NCI-H146 (cell line): Measurements from ENCODE around the gene RNU2-63P.
"Not testable (repeated sequence)": the region's sequence is repeated elsewhere in the genome, so short reads cannot be mapped to it uniquely, and the experiment has no call there.

Source experiments
- DNase-seq: peaks from one replicate; lab custom pipeline; 2025; lab: John Stamatoyannopoulos, UW

Gene RNU2-63P

DNA sequence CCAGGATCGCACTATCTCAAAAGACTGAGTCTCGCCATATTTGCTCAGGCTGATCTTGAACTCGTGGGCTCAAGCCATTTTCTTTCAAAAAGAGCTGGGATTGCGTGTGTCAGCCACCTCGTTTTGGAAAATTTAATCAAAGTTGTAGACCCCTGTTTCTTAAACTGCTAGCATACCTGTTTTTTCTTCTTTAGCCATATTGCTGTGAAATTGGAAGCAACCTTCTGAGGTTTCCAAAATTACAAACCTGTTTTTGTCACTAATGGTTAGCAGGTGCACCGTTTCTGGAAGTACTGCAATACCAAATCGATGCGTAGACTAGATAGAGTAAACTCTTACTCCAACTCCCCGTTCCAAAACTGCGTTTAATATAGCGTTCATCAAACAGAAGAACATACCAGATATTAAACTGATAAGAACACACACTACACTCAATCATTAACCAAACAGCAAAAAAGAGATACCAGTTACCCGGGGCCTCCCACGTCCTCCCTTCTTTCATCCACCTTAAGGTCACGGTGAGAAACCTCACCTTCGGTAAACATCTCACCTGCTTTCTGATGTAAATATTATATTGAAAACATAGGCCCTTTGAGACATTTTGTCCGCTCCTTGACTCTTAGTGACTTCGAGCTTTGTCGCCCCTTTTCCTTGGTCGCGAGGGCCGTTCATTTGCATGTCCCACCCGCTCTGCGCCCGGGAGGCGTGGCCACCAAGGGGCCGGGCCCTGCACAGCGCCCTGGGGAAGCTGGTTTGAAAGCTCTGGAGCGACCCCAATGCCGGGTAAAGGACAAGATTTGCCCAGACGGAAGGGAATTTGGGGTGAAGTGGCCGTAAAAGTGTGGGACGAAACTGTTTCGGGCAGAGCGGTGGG lies at the start of gene RNU2-63P:
Gene RNU2-63P (minus strand): TSS at position 462 of the 874 bp plus-strand sequence.
- peak; percentile 78 for DNase-seq

DNA sequence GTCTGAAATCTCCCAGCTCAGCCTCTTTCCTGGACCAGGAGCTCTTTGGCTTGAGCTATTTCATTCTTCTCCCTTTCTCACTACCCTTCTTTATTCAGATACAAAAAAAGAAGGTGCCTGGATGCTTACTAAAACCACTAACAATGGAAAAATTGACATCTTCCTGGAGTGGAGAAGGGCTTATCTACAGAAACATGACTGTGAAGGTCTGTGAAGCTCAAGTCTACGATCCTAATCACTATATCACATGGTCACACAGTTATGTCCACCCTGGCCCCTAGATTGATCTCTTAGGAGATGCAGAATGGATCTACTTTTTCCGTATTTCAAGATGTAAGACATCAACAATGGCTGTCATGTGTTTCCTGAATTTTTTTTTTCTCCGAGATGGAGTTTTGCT lies 44.9 kb upstream of the RNU2-63P start:
- DNase-seq, result no peak

DNA sequence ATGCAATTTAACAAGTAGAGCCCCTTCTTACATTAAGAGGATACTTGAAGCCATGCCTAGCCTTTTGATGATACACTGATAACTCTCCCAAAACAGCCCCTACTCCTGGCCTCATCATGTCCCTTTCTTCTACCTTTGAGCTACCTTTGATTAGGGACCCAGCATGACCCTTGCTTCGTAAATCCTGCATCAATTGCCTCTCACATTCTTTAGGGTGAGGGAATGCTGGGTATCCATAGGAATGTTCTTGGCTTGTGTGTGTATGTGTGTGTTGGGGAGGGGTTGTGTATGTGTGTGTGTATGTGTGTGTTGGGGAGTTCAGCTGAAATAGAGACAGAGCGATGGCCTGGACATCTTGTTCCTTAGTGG lies 44.5 kb upstream of the RNU2-63P start:
- no peak for DNase-seq

DNA sequence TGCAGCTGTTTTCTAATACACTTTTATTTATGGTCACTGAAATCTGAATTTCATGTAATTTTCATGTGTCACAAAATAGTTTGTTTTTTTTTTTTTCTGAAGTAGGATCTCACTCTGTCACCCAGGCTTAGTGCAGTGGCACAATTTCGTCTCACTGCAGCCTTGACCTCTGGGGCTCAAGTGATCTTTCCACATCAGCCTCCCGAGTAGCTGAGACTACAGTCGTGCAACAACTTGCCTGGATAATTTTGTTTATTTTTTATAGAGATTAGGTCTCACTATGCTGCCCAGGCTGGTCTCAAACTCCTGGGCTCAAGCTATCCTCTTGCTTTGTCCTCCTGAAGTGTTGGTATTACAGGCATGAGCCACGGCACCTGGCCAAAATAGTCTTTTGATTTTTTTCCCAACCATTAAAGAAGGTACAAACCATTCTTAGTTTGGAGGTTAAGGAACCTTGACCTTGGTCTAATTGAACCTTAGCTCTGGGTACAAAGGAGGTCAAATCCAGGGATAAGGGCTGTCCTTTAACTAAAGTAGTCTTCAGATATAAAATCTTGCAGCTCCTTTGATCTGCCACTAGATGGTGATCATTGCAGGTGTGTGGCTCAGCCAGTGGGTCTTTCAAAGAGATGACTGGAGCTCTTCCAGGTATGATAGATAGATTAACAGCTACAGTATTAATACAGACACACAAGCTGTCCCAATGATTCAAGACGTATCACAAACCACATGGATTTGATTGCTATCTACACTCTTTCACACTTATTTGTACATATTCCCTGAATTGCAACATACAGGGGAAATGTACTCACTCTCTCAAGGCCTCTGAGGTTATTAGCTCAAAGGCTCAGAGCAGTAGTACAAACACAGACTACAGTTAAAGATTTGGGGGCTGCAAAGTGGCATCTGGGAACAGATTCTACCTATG lies 43.9 kb upstream of the RNU2-63P start:
- peak; percentile 55 for DNase-seq

DNA sequence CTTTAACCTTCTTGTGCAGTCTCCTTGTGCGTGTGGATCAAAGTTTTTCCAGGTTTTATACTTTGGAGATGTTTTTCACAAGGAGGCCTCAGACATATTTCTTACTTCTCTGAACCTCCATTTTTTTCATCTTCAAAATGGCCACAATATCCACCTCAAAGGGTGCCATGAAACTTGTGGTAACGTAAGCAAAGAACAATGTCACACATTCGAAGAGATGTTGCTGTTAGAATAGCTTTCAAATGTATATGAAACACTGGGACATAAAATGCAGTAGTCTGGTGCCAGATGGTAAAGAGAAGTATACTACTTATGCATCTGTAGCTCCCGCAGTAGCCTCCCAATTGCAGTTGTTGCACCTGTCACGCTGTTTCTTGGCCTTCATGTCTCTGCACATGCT lies 41.8 kb upstream of the RNU2-63P start:
- DNase-seq, result no peak

DNA sequence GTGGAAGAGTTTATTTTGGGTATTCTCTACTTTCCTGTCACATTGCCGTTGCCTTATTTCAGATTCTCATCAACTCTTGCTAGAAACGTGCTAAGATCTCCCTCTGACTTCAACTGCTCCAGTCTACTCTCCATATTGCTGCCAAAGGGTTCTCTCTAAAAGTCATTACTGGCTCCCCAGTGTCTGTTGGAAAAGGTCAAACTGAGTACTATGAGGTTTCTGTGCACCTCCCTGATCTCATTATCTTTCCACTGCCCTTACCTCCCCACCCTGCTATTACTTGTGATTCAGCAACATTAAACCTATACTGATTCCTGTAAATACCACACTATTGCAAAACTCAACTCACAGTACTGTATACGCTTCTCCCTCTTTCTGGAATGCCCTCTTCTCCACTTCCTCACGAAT lies 41.1 kb upstream of the RNU2-63P start:
- no peak for DNase-seq

DNA sequence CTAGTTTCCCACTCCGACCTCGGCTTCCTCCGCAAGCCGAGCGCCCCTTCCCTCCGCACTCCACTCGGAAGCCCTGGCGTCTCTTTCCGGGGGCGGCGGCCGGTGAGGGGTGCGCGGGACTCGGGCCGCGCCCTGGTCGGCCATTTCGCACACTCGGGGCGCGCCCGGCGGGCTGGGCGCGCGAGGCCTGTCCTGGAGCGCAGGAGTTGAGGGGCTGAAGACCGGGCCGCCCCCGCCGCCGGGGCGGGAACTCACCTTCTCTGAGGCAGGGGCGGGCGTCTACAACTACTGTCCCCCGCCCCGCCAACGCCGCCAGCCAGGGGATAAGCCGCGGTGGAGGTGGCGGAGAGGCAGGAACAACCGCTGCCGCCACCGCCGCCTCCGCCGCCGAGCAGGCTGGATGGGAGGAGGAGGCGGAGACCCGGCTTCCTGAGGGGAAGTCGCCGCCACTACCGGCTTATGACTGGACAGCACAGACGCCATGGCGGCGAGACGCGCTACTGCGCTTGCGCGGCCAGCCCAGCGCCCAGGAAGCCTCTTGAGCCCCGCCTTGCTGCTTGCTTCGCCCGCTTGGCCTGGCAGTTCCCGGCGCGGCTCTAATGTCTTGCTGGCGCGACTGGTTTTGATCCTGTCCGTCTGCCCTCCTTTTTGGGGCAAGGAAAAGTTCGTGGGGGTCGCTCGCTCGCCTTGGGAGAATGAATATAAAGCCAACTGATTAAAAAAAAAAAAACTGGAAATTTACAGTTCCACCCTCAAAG lies 39.2 kb upstream of the RNU2-63P start, which contains the start of gene KRCC1:
Gene KRCC1 (minus strand): TSS at position 413 of the 758 bp plus-strand sequence. CDS start 27,220 bp downstream, outside the sequence.
- peak; percentile 97 for DNase-seq

DNA sequence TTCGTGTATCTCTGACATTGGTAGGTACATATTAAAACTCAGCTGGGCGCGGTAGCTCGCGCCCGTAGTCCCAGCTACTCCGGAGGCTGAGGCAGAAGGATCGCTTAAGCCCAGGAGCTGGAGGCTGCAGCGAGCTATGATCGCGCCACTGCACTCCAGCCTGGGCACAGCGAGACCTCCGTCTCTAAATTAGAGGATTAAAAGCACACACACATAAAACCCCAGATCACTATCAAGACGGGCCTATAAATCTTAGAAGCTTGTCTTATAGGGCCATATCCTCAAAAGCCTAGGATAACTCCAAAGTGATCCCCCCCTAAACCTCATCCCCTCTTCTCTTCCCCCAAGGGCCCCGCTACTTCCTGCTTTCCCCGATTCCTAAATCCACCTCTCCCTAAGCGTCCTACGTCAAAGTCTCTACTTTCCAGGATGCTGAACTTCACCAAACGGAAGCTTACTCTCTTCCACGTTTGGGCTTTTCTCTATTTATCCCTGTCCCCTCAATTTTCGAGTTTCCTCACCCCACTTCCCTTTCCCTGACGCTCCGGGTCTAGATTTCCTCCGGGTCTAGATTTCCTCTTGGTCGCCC lies 38.5 kb upstream of the RNU2-63P start:
- DNase-seq, result peak; percentile 47

DNA sequence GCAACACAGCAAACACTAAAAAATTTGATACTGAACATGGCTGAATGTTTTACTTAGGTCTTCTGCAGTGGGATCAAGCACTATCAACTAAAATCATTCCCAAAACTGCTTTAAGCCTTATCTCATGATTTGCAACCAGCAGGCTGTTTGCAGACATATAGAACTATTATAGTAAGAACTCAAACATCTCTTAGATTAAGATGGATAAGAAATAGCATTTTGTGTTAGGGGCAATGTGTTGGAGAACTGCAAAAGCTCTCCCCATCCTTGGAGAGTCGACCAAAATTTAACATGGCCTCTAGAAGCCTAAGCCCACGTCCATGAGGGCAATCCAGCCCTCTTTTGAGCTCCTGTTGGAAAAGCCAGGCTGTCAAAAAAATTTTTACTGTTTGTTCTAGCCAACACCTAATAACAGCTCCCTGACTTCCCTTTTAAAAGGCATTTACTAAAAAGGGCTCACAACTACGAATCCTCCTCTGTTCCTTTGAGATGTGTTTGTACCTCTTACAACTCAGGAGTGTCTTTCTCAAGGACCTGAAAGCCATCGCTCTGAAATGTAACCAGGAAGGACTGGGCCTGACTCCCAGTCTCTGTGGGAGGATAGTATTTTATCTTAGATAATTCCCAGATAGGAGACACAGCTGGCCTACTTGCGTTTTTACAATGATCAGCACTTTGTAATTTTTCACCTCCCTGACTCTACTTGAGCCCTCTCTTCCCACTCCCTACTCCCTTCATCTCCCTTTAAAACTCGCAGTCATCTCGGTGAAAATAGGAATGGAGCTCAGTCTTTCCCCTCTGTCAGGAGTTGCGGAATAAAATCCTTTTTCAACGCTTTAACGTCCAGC lies 37.8 kb upstream of the RNU2-63P start:
- no peak for DNase-seq

DNA sequence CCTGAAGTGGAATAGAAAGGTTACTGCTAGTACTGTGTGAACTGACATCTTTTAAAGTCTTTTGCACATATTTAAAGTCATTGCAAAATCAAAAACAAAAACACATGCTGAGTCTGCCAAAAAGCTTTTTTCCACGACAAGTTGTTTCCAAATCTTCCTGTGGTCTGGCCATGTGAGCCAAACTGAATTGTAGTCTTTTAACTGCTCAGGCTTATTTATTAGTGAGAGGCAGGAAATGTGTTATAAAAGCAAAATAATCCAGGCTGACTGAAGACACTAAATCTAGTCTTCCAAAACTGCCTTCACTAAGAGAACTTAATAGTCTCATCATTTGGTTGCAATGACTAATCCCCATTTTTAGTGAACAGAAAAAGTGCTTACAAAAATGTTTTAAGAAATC lies 36.9 kb upstream of the RNU2-63P start:
- DNase-seq, result no peak

DNA sequence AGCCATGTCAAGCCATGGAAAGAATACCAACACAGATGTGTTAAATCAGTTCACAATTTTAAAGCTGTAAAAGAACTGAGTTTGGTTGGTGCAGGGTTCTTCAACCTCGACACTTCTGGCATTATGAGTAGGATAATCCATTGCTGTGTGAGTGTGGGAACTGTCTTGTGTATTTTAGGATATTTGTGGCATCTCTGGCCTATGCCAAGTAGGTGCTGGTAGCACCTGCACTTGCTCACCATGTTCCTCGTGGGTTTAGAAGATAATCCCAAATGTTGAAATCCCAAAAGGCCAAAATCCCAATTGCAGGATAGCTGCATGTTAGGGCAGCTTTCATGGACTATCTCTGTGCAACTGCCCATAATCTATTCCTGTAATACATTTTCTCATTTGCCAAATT lies 35.4 kb upstream of the RNU2-63P start:
- DNase-seq, result no peak

DNA sequence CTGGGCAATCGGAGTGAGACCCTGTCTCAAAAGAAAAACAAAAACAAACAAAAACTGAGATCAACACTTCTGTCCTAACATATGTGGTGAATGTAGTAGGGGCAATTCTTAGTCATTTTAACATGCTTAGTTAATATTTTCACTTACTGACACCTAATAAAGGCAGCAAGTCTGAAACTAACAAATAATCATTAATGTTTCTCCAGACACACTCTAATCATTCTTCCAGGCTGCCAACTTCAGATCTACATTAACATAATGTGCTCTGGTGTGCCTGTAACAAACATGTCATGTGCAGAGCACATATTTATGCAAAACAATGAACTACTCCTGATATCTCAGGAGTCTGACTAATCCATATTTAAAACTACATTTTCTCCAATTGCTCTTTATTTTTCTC lies 33.3 kb upstream of the RNU2-63P start:
- no peak for DNase-seq

DNA sequence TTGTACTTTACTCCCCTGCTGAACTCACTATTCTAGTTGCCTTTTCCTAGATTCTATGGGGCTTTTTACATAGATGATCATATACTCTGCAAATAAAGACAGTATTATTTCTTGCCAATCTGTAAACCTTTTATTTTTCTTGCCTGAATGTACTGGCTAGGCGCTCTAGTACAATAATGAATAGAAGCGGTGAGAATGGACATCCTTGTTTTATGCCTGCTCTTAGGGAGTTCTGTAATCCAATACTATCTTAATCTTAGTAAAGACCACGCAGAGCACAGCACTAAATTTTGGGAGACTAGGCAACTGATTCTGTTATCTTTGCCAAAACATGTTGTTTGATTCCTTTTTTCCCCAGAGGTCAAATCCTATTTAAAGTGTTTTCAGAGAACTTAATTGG lies 32.2 kb upstream of the RNU2-63P start:
- no peak for DNase-seq

DNA sequence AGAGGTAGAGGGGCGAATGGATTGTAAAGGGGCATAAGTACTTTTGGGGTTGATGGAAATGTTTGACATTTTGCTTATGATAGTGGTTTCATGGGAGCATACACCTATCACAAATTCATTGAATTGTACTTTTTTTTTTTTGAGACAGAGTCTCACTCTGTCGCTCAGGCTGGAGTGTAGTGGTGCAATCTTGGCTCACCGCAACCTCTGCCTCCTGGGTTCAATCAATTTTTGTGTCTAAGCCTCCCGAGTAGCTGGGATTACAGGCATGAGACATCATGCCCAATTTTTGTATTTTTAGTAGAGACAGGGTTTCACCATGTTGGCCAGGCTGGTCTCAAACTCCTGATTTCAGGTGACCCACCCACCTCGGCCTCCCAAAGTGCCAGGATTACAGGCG lies 29.2 kb upstream of the RNU2-63P start:
- not testable (repeated sequence) for DNase-seq

DNA sequence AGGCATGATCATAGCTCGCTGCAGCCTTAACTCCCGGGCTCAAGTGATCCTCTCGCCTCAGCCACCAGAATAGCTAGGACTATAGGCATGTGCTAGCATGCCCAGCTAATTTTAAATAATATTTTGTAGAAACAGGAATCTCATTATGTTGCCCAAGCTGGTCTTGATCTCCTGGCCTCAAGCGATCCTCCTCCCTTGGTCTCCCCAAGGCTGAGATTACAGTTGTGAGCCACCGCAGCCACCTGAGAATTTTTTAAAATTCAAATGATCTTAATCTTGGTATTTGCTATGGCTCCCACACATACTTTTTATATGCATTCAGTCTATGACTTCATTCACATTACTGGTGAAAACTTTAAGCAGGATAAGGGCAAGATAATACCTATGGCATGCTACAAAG lies 26.1 kb upstream of the RNU2-63P start:
- DNase-seq, result no peak

DNA sequence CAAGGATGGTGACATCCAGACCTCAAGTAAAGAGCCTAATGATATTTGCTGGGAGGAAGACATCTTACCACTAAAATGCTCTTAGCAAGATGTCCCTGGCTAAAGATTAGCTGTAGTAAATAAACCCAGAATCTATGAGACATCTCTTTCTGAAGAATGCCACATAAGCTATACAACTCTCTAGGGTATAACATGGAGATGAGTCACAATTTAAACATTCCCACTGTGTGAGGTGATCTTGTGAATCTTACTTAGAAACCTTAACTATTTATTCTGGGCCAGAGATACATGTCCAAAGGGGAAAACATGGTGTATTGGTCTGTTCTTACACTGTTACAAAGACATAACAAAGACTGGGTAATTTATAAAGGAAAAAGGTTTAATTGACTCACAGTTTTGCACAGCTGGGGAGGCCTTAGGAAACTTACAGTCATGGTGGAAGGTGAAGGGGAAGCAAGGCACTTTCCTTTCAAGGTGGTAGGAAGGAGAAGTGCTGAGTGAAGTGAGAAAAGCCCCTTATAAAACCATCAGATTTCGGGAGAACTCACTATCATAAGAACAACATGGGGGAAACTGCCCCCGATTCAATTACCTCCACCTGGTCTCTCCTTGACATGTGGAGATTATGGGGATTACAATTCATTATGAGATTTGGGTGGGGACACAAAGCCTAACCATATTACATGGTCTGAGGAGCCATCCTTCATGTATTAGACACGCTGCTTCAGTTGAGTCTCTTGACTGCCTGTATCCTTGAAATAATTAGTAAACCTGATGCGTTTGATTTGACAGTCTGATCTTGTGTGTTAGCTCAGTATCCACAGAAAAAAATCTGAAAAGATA lies 22.1 kb upstream of the RNU2-63P start:
- DNase-seq, result no peak

DNA sequence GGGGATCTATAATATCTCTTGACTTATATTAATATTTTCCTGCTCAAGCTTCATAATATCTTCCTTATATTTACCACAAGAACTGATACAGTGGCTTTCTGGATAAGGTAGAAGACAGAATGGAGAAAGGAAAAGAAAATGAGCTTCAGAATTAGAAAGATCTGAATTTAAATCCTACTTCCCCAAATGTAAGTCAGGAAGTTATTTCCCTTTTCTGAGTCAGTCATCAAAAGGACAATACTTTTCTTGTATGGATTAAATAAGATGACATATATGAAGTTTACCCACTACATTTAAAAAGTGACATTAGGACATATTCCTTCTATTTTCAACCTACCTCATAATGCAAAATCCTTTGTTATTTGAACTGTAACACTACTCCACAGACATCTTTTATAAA lies 20.3 kb upstream of the RNU2-63P start:
- DNase-seq, result no peak

DNA sequence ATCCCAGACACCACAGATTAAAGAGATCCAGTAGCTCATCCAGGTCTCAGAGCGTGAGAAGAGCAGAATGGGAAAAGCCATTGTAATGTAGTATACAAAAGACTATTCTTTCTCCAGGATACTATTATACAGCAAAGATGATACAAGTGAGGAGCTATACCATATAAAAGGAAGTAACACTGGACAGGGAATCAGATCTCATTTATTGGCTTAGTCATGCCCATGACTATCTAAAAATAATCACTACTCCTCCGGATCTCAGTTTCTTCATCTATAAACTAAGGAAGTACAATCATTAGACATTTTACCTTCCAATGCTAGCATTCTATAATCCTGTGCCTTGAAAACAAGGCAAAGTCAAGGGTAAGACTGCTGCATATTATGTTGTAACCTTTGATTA lies 19.8 kb upstream of the RNU2-63P start:
- no peak for DNase-seq

DNA sequence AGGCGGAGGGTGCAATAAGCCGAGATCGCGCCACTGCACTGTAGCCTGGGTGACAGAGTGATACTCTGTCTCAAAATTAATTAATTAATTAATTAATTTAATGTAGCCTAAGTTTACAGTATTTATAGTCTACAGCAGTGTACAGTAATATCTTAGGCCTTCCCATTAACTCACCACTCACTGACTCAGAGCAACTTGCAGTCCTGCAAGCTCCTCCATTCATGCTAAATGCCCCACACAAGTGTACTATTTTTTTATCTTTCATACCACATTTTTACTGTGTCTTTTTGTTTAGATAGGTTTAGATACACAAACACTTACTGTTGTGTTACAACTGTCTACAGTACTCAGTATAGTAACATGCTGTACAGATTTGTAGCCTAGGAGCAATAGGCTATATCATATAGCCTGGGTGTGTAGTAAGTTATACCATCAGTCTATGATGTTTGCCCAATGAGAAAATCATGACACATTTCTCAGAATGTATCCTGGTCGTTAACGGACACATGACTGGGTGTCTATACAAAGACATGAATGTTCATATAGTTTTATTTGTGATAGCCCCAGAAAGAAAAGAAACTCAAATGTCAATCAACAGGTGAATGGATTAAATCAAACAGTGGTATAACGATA lies 15.8 kb upstream of the RNU2-63P start:
- DNase-seq, result no peak
